ENCODE measurements around the gene SEMA5B. TPM values are rescaled to one million over a fixed set of nuclear protein-coding genes. Genes with fewer than 3 reads are reported as not detected.

Gene SEMA5B
- total RNA-seq, 1 donor from 2014 or later = not detected

DNA sequence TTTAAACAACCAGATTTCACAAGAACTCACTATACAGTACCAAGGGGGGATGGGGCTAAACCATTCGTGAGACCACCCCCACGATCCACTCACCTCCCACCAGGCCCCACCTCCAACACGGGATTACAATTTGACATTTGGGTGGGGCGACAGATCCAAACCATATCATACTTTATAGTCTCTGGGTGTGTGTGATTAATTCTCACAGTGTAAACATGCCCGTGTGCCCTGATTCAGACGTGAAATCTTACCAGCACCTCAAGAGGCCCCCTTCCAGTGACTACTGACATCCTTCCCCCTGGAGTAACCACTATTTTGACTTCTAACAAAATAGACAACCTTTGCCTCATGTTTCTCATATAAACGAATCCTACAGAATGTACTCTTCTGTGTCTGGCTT, 34.3 kb upstream of the SEMA5B start:
- intact Hi-C loops (cut with micrococcal nuclease) = no loop called here

DNA sequence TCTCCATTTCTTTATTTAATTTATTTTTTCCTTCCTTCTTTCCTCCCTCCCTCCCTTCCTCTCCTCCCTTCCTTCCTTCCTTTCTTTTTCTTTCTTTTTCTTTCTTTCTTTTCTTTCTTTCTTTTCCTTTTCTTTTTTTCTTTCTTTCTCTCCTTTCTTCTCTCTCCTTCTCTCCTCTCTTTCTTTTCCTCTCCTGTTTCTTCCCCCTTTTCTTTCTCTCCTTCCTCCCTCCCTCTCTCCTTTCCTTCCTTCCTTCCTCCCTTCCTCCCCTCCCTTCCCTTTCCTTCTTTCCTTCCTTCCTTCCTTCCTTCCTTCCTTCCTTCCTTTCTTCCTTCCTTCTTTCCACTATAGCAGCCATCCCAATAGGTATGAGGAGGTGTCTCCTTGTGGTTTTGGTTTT, 32.5 kb upstream of the SEMA5B start:
- intact Hi-C loops (cut with micrococcal nuclease) = no loop called here

DNA sequence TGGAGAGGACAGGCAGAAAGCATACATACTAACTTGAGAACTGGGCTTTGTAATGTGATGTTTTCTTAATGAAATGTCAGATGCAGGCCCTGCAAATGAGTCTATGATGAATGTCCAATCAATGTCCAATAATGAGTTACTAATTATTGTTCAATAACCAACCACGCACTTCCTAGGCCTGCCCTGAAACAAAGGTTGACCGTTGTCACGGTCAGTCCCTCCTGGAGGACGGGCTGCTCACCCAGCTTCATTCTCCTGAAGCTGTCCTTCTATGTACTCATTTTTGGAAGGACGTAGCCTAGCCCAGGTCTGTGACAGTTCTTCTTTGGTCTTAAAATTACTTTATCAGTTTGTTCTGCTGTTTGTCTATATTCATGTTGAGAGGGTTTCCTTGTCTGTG, 30.9 kb upstream of the SEMA5B start:
- intact Hi-C loops (cut with micrococcal nuclease) = no loop called here

DNA sequence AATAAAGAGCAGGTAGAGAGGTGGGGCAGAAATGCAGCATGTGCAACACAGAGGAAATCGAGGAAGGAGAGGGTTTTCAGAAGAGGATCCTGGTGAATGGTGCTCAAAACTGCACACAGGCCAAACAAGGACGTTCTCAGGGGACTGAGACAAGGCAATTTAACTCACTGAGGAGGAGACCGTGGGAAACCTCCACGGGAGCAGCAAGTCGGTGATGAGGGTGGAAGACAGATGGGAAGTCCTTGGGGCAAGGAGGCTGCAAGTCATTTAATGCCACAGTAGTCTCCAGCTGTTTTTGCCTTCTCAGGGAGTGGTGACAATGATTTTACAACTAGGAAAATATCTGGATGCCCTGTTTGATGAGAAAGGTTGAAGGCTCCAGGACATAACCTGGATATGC, 27.8 kb upstream of the SEMA5B start:
- intact Hi-C loops (cut with micrococcal nuclease) = no loop called here

GRCh38 chr3:123054931-123055330, 27.4 kb upstream of the SEMA5B start:
- intact Hi-C loops (cut with micrococcal nuclease) = no loop called here

GRCh38 chr3:123054109-123054778, 26.7 kb upstream of the SEMA5B start:
- intact Hi-C loops (cut with micrococcal nuclease) = no loop called here

GRCh38 chr3:123053107-123053506, 25.5 kb upstream of the SEMA5B start:
- intact Hi-C loops (cut with micrococcal nuclease) = no loop called here

- intact Hi-C loops (cut with micrococcal nuclease) = no loop called here
These were observed 23.1 kb upstream of the SEMA5B start for GRCh38 chr3:123050666-123051065.

DNA sequence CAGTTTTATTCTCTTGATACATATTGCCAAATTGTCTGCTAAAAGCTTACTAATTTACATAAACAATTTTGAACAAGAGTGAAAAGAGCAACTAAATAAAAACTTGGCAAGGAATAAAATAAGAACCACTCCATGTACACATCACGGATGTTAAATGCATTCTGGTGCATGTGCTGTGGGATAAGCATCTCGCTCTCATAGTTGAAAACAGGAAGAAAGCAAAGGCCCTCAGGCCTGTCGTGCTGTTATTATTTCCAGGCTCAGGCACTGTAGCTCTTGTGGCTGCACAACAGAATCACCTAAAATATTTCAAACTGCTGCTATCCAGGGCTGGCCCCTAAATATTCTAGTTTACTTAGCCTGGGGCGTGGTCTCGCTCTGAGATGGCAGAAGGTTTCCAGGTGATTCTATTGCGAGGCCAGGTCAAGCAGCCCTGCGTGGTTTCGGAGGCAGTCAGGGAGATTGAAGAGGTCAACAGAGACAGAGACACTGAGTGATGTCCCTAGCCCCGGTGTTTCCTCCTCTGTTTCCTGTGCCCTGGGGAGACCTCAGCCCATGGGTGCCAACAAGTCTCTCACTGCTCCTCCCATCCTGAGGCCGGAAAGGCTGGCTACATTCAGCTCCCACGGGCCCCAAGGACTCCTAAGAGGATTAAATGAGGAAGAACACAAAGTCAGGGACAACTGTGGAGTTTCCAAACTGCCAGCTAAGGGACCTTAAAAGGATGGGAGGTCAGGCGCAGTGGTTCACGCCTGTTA, 21.1 kb upstream of the SEMA5B start:
- intact Hi-C loops (cut with micrococcal nuclease) = no loop called here

DNA sequence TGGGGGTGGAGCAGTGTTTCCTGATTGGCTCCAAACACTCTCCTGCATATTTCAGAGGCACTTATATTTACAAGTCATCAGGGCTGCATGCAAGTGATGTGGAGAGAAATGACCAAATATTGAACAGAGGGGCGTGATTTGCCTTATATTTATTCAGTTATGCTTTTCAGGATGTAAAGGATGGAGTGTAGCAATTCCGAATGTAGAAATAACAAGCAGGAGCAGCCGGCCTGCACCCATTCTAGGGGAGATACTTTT, 19.4 kb upstream of the SEMA5B start:
- intact Hi-C loops (cut with micrococcal nuclease) = no loop called here

GRCh38 chr3:123046262-123047061, 18.9 kb upstream of the SEMA5B start:
- intact Hi-C loops (cut with micrococcal nuclease) = no loop called here

DNA sequence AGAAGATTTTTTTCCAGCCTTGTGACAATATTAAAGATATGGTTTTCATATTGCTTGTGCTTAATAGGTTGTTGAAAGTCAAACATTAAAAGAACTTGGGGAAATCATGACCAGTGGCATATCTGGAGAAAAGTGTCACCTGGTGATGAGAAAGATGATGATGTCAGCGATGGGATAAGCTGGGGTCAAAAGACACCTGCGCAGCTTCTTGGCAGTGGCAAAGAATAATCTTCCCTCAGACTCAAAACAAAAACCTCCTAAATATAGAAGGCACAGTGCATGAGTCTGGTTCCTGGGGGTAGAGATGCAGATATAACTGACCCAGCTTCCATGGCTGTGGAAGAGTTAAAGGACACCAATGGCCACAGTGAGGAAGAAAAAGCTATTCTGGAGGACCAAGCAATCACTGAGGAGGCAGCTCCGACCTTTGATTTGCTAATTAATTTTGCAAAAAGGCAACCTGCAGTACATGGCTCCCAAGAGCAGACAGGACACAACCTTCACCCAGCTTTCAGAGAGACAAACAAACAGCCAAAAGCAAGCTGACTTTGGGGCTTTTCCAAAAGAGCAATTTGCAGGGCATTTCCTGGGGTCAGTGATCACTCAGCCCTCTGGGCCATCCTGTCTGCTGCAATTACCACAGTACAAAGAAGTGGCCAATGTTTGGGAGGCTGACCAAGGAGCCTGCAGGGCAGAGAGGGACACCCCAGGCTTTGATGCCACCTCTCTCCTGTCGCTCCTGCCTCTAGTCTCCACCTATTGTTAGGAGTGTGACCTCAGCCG, 17.6 kb upstream of the SEMA5B start:
- intact Hi-C loops (cut with micrococcal nuclease) = loop anchor here (5.0 kb wide), 1 partner anchor 212 kb away; no protein-coding TSS in a partner anchor

DNA sequence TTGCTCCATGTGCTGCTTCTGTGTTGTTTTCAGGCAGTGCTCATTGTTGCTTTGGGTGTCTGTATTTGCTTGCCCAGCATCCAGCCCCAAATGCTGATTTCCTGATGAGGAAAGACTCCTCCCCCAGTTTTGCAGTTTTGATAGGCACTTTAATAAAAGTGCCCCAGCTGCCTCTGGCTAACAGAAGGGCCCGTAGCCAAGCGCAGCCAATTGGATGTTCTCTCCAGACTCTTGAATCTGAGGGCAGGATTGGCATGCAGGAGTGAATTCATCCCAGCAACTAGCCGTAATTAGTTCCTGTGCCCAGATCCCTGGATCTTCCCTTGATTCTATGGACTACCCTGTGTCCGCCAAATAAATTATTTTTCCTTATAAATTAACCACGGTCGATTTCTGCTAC, 14.8 kb upstream of the SEMA5B start:
- intact Hi-C loops (cut with micrococcal nuclease) = loop anchor here (5.0 kb wide), 1 partner anchor 215 kb away; no protein-coding TSS in a partner anchor

GRCh38 chr3:123039178-123039577, 11.6 kb upstream of the SEMA5B start:
- intact Hi-C loops (cut with micrococcal nuclease) = no loop called here

DNA sequence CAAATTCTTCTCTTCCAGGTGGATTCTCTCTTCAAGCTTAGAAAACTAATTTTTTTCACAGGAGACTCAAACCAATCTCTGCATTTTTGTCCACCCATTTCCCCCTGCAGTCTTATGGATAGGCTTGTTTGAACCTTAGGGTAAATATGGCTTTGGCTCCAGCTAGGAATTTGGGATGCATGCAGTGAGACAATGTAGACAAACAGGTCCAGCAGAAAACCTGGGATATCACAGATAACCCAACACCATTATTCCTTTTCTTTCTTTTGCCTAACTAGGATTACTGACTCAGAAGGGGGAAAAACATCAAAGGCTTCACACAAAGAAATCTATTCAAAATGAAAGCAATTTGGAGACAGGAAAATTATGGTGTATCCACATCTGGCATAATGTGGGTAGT, 11.2 kb upstream of the SEMA5B start:
- intact Hi-C loops (cut with micrococcal nuclease) = no loop called here

DNA sequence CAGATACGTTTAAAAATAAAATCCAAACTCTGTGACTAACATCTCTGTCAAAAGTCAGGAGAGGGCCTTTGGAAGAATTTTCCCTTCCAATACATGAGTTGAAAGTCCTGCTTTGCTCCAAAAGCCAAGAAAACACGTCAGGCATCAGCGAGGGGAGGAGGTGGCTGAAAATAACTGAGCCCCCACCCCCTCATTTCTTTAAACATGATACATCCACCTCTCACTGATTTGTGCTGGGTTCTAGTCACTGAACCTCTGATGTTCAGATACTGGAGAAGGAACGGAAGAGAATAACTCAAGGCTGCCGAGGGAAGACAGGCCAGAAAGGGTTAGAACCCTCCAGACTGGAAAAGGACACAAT, 9.4 kb upstream of the SEMA5B start:
- intact Hi-C loops (cut with micrococcal nuclease) = no loop called here

DNA sequence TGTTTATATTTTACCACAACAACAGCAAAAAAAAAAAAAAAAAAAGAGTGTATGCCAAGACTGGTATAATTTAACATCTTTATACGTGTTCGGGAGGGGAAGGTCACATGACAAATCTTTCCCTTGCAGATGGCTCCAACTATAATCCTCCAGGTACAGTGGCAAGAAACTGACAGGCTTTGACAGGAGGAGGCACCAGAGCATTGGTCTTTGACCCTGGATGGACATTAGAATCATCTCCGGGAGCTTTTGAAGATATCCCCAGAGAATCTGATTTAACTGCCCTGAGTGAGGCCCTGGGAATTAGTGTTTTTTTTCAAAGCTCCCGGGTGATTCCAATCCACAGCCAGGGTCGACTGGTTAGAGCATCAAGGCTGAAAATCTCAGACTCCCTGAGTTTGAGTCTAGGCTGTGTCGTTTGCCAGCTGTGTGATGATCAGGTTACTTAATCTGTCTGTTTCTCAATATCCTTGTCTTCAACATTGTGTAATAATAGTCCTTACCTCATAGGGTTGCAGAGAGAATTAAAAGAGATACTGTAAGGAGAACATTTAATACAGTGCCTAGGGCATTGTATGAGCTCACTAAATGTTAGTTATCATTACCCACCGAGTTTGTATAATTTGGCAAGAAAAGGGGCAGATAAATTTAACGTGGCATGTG, 8.9 kb upstream of the SEMA5B start:
- intact Hi-C loops (cut with micrococcal nuclease) = no loop called here

DNA sequence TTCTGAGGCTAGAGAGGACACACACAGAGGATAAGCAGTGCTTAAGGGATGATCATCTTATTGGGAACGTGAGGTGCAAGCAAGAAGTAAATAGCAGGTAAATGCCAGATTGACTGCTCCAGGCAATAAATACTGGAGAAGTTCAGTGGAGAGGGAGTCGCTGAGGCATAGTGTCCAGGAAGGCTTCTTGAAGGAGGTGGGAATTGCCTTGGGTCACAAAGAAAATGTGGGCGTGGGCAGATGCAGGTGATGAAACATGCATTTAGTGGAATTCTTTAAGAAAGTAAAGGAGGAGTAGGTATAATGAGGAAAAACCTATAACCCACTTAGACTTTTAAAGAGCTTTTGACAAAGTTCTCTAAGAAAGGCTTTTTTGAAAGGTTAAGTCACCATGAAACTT, 7.4 kb upstream of the SEMA5B start:
- intact Hi-C loops (cut with micrococcal nuclease) = no loop called here

- intact Hi-C loops (cut with micrococcal nuclease) = no loop called here
These were observed 6.6 kb upstream of the SEMA5B start for GRCh38 chr3:123034120-123034519.

GRCh38 chr3:123032057-123032456, 4.5 kb upstream of the SEMA5B start:
- intact Hi-C loops (cut with micrococcal nuclease) = no loop called here

DNA sequence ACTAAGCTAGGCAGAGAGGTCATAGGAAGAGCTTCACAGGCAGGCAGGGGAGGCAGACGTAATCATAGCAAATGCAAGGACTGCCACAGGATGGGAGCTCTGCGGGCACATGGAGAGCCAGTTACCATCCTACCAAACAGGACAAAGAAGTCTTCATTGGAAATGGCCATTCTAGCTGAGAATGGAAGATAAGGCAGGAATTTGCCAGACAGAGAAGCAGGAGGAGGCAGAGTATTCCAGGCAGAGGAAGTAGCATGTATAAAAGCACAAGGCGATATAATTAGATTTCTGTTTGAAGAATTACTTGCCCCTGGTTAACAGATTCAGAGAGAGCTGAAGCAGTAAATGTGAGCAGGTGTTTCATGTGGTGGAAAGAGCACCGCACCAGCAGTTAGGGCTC, 3.5 kb upstream of the SEMA5B start:
- intact Hi-C loops (cut with micrococcal nuclease) = no loop called here
